HS-5 (cell line): ENCODE data around the gene ZNF79.
A peak's percentile ranks its signal among the peaks of the same experiment; 100 is the strongest.

Experiments used
- DNase-seq: peaks from one replicate; pipeline ENCODE4 v3.0.0-alpha.2; 2012; ENCODE audit warnings: low read depth

ZNF79 gene

DNA sequence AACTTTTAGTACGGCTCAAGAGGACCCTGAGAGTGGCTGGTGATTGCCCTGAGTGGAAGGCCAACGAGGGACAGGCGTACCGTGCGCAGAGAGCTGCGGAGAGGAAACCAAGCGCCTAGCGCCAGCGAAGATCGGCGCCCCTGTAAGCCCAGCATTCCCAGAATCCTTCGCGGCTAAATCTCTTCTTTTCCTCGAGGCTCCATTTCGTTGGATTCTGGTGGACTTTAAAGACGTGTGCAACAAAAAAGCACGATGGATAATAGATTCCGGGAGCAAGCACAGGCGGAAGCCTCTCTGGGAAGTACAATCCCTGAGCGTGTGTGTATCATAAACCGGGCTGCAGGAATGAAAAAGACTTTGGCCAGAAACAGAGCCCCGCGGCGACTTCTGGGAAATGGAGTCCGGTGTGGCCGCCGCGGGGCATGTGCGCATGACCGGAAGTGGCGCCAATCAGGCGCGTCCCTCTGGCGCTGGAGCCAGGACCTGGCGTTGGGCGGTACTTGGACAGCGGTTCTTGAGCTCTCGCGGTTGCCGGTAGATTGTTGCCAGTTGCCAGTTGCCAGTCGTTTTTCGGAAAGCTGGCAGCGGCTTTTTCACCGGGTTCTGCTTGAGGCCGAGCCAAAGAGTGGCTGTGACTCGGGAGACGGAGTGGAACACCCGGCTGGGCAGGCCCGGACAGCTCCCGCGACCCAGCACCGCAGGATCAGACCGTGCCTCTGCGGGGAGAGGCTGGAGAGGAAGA, at the start of gene ZNF79:
Gene ZNF79 (plus strand): TSS at position 449 of the 742 bp plus-strand sequence. CDS start 406 bp downstream, outside the sequence.
- peak; percentile 72 for DNase-seq

DNA sequence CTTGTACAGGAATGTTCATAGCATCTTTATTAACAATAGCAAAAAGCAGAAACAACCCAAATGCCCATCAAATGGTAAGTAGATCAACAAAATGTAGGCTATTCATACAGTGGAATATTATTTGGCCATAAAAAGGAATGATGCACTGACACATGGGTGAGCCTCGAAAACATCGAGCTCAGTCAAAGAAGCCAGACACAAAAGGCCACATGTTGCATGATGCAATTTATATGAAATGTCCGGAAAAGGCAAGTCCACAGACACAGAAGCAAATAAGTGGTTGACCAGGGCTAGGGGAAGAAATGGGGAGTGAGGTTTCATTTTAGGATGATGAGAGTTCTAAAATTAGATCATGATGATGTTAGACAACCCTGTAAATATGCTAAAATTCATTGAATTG, 43.7 kb upstream of the ZNF79 start:
- no peak for DNase-seq

- no peak for DNase-seq
These were observed 41.6 kb upstream of the ZNF79 start for GRCh38 chr9:127382541-127382940.

DNA sequence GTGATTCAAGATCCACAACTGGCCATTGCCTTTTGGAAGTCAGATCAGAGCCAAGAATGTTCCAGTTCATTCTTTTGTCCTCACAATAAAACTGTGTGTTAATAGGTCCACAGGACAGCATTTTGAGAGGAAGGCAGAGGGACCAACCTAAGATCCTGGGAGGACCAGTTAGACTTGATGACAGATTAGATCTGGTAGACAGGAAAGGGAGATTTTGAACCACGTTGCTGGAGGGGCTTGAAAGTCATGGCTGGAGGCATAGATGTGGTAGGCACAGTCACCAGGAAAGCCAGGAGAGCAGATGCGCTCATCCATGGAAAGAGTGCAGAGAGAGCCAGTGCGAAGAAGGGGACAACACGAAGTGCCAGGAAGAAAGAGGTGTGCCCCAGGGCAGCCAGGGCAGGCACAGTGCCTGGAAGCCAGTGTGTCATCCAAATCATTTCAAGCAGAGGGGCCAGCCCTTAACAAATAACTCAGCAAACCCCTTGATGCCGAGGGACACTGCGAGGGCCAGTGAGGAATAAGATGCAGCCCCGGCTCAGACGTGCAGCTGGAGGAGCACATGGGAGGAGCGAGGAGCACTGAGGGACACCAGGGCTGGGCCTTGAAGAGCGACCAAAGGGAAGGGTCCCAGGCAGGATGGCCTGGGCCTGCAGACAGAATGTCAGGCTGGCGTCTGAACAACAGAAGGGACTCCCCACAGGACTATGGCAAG, 40.0 kb upstream of the ZNF79 start:
- DNase-seq, result no peak

- no peak for DNase-seq
These were observed 39.3 kb upstream of the ZNF79 start for GRCh38 chr9:127384901-127385300.

DNA sequence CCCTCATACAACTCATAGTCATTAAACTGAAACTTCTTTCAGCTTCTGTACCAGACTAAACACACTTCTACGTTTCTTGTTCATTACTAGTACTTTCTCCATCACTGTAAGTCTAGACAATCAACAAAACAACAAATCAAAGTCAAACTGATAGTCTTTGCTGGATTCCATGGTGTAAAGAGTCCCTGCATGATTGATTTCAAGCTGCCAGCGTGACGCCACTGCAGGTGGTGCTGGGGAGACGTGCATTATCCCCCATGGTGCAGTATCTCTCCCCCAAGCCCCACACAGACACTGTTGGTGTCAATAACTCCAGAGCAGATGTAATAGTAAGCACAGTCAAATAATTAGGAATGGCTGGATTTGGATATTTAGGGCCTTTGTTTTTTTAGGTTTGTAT, 37.9 kb upstream of the ZNF79 start:
- no peak for DNase-seq

DNA sequence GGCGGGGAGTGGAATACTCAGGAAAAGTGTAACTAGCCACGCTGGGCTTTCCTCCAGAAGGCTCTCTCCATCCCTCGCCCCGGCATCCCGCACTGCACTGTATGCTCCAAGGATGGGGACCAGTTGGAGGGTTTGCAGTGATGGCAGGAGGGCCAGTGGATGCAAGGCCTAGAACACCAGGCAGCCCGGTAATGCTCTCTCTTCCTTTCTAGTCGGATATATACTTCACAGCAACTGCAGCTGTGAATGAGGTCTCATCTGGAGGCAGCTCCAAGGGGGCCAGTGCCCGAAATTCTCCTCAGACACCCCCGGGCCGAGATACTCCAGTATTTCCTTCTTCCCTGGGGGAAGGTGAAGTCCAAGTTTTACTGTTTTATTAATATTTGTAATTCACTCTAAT, 37.2 kb upstream of the ZNF79 start:
- no peak for DNase-seq

DNA sequence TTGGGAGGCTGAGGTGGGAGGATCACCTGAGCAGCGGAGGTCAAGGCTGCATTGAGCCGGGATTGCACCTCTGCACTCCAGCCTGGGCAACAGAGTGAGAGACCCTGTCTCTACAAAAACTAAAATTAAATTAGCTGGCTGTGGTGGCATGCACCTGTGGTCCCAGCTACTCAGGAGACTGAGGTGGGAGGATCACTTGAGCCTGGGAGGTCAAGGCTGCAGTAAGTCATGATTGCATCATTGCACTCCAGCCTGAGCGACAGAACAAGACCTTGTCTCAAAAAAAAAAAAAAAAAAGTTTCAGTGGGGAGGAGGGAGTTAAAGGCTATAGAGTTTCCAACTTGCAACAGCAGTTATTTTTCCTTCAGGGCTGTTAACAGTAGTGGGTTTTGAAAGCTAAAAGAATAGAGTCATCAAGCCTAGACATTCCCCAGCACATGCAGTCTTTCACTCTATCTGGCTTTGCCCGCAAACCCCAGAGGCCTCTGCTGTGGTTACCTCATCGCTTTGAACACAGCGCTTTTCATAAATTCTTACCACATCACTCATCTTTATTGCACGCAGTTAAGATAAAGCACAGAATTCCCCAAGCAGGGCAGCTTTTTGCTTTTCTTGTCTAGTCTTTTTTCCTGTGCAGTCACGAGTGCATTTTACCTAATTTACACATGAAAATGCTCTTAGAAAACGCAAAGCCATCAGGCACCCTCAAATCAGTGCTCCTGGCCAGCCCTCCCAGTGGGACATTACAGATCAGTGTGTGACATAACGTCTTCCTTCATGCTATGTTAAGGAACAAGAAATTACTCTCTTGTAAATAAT, 35.9 kb upstream of the ZNF79 start:
- peak; percentile 93 for DNase-seq

GRCh38 chr9:127388856-127389238, 35.3 kb upstream of the ZNF79 start:
- DNase-seq, result no peak

- DNase-seq, result no peak
These were observed 34.6 kb upstream of the ZNF79 start for GRCh38 chr9:127389381-127390247.

- DNase-seq, result no peak
These were observed 34.0 kb upstream of the ZNF79 start for GRCh38 chr9:127390248-127390545.

GRCh38 chr9:127390563-127390962, 33.6 kb upstream of the ZNF79 start:
- DNase-seq, result no peak

DNA sequence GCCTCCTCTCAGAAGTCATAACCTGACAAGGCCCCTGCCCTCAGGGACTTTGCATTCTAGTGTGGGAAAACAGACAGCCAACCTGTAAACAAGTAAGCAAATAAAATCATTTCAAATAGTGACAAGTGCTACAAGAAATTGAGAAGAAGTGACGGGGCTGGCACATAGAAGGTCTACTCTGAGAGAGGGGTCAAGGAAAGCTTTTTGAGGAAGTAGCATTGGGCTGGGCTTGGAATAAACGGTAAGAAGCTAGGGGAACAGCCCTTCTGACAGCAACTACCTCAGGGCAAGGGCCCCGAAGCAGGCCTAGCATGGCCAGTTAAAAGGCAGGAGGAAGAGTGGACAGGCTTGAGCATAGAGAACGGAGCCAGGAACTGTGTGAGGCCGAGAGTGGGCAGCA, 32.0 kb upstream of the ZNF79 start:
- no peak for DNase-seq

DNA sequence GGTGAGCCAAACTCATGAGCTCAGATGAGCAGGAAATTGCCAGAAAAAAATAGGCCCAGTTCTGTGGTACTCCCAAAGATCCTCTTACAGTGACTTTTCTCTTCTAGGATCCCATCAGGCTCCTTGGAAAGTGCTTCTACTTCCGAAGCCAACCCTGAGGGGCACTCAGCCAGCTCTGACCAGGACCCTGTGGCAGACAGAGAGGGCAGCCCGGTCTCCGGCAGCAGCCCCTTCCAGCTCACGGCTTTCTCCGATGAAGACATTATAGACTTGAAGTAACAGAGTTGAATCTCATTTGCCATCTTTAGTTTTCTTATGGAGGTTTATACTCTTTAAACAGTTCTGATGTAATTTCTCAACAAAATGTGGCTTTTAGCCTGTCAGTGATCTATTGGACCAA, 31.2 kb upstream of the ZNF79 start:
- DNase-seq, result no peak

DNA sequence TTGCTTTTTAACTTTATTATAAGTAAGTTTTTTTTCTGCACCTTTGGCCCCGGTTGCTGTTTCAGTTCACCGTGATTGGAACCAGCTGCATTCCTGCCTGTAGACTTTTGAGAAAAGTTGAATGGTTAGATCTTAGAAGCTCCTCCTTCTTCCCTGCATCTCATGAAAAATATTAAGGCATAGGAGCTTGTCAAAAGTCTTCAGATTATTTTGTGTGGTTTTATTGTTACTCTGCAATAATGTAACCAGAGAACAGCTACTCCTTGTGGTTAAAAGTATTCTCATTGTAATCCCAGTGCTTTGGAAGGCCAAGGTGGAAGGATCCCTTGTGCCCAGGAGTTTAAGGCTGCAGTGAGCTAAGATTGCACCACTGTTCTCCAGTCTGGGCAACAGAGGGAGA, 30.5 kb upstream of the ZNF79 start:
- DNase-seq, result no peak

DNA sequence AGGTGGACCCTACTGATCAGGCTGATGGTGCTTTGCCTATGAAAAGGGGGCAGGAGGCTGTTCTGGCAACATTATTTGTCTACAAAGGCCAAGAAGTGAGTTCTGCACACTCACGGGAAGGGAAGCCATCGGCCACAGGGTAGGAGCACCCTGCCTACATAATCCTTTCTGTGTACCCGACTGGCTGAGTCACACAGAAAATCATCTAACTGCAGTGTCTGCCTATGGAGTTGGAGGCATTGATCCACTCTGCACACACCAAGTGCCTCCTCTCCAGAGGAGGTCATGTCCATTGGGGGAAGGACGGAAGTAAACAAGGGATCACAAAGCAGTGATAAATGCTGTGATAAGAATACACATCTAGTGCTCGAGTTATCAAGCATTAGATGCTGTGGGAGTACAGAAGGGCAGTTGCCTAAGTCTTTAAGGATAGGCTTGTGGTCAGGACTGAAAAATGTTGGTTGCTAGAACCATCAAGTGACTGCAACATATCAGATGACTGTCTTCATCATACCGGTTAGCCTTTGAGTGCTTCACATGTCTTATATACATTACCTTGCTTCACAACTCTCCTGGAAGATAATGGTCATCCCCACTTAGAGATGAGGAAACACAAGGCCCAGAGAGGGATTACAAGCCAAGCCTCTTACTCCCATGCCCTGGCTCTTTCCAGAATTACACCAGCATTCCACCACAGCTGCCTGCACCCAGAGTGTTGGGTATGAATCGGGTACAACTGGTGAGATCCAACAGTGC, 28.5 kb upstream of the ZNF79 start:
- no peak for DNase-seq

DNA sequence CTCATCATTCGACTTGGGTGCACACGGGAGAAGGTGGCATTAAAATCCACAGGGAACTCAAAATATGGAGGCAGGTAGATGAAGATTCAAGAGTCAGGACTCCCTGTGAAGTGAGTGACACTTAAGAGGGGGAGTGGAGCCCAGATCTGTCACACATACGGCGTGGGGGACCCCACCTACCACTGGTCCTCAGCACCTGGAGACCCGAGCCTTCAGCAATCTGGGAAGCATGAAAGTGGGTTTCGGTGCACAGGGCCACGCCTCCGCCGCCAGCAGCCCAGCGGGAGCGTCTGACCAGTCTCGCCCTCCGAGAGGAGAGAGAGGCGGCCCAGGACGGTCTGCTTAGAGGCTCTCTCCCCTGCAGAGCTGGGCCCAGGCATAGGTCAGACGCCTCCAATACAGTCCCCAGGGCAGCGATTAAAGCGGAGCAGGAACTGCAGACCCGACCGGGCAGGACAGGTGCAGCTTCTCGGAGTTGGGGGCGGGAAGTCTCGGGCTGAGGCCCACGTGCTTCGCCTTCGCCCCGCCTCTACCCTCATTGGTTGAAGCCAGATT, 27.9 kb upstream of the ZNF79 start:
- DNase-seq, result no peak

- DNase-seq, result peak; percentile 97
These were observed 27.2 kb upstream of the ZNF79 start, which contains the start of gene SLC2A8 for GRCh38 chr9:127396808-127397645. TSS of gene SLC2A8 (plus strand) at chr9:127397169. CDS start at chr9:127397231, 62 bp downstream.

- DNase-seq, result no peak
These were observed 26.4 kb upstream of the ZNF79 start for GRCh38 chr9:127397646-127398274.

DNA sequence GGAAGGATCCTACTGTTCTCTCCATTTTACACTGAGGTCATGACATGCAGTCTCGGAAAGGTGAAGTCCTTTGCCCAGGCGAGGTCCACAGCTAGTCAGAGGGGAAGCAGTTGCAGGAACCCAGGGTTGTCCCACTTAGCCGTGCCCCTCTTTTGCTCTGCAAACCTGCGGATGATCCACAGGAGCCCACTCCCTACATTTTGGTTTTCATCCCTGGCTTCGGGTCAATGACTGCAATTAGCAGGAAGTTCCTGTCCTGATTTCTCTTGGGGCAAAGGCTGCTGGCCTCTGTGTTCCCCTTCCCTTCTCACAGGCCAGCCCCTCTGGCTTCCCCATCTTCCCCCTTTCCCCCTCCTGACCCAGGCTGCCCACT, 25.9 kb upstream of the ZNF79 start:
- no peak for DNase-seq
